ENCODE measurements around the gene UBE2C. TPM values are rescaled to one million over a fixed set of nuclear protein-coding genes. Genes with fewer than 3 reads are reported as not detected.
A peak's percentile ranks its signal among the peaks of the same experiment; 100 is the strongest.

UBE2C gene
- total and polyA plus RNA-seq, 12 donors, result 0.79 to 43.3 (median 2.7) TPM

GRCh38 chr20:45851501-45851900 lies 39.1 kb downstream of the UBE2C start:
- Histone ChIP-seq H3K4me3 (no peak overlapping the region), H3K27ac (peak overlapping the region in 4 of 5 donors; percentile 3 to 70 (median 65)), H3K9me3 (replicated peaks in 1 of 3) (no peaks in the 10 kb centered on the region), H3K36me3 (replicated peaks in 1 of 2) (peaks cover 0 to 27% of the 10 kb centered on the region in 2 donors), H3K4me1 (replicated peaks in 1 of 2) (peaks cover 30 to 55% of the 10 kb centered on the region in 2 donors), H3K27me3 (no peaks in the 10 kb centered on the region)
- no peak for DNase-seq
- TF ChIP-seq, protein P1, sequence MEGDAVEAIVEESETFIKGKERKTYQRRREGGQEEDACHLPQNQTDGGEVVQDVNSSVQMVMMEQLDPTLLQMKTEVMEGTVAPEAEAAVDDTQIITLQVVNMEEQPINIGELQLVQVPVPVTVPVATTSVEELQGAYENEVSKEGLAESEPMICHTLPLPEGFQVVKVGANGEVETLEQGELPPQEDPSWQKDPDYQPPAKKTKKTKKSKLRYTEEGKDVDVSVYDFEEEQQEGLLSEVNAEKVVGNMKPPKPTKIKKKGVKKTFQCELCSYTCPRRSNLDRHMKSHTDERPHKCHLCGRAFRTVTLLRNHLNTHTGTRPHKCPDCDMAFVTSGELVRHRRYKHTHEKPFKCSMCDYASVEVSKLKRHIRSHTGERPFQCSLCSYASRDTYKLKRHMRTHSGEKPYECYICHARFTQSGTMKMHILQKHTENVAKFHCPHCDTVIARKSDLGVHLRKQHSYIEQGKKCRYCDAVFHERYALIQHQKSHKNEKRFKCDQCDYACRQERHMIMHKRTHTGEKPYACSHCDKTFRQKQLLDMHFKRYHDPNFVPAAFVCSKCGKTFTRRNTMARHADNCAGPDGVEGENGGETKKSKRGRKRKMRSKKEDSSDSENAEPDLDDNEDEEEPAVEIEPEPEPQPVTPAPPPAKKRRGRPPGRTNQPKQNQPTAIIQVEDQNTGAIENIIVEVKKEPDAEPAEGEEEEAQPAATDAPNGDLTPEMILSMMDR (IDR thresholded peaks at IDR 0.05), result no peak
- no peak for TF ChIP-seq POLR2A (IDR thresholded peaks at IDR 0.05)
- intact Hi-C loops (cut with DNase I), result no loop called here

GRCh38 chr20:45852326-45852725 lies 39.9 kb downstream of the UBE2C start:
- TF ChIP-seq, protein P1 (IDR thresholded peaks at IDR 0.05), result no peak
- no peak for TF ChIP-seq POLR2A (IDR thresholded peaks at IDR 0.05)
- H3K27ac ChIP-seq, result peak overlapping the region in 1 of 5 donors; percentile 70
- peaks cover 33 to 56% of the 10 kb centered on the region in 2 donors for H3K4me1 ChIP-seq (replicated peaks in 1 of 2)
- no peaks in the 10 kb centered on the region for H3K27me3 ChIP-seq
- intact Hi-C loops (cut with DNase I), result no loop called here
- no peak for DNase-seq
- H3K4me3 ChIP-seq, result no peak overlapping the region
- H3K9me3 ChIP-seq (replicated peaks in 1 of 3), result no peaks in the 10 kb centered on the region
- 90 to 95% (median 93%) methylated on average over 5 to 6 of the region's 6 CpGs for WGBS, 4 donors
- peaks cover 0 to 19% of the 10 kb centered on the region in 2 donors for H3K36me3 ChIP-seq (replicated peaks in 1 of 2)

DNA sequence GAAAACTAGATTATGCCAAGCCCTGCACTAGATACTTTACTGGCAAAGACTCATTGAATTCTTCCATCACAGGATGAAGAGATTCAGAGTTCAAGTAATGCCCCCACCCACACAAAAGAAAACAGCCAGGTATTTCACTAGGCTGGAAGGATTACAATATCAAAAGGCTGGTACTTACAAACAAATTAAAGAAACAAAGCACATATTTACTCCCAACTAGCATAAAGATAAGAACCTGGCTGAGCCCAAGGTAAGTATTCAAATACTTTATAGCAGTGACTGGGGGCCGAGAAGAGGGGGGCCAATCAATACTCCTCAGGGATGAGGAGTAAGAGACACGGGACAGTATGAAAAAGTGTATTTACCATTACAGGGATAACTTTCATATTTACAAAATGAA lies 41.0 kb downstream of the UBE2C start:
- intact Hi-C loops (cut with DNase I), result no loop called here
- no peak for DNase-seq
- no peaks in the 10 kb centered on the region for H3K9me3 ChIP-seq (replicated peaks in 1 of 3)
- H3K4me1 ChIP-seq (replicated peaks in 1 of 2), result peaks cover 33 to 64% of the 10 kb centered on the region in 2 donors
- H3K27ac ChIP-seq, result no peak overlapping the region
- no peaks in the 10 kb centered on the region for H3K27me3 ChIP-seq
- TF ChIP-seq POLR2A (IDR thresholded peaks at IDR 0.05), result no peak
- TF ChIP-seq, protein P1 (IDR thresholded peaks at IDR 0.05), result no peak
- H3K36me3 ChIP-seq (replicated peaks in 1 of 2), result peaks cover 0 to 10% of the 10 kb centered on the region in 2 donors
- H3K4me3 ChIP-seq, result no peak overlapping the region
- WGBS, 4 donors, result 74 to 87% (median 83%) methylated on average over 2 of the region's 2 CpGs

DNA sequence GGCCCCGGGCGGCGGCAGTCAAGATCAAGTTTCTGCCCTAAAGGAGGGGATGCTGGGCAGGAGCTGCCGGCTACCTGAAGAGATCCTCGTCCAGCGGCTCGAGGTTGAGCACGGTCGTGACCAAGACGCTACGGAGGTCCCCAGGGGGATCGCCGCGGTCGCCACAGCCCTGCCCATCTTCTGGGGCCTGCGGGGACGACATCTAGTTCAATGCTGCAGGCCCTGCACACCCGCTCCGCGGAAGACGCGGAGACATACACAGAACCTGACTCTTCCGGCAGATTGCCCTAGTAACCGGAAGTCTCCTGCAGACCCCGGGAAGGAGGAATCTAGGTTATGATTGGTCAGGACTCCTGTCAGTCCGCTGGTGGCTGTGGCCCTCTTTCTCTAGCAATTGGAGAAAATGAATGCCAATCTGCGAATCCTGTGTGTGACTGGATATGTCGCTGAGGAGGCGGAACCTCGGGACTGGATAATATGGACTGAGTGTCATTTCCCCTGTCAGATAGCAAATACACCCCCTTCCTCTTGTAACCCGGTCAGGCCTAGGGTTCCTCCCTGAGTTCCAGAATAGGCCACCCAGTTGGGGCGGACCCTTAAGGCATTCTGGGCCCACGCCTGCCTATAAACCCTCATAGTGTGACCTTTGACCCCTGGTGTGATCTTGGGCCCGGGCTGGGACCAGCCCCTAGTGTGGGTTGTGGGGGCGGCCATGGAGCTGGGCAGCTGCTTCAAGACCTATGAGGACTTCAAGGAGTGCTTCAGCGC lies 44.9 kb downstream of the UBE2C start, which contains the start of the genes ACOT8 and ZSWIM3:
TSS of gene ACOT8 (minus strand) at position 279 of the 768 bp plus-strand sequence. CDS start at position 202, 77 bp downstream.
TSS of gene ZSWIM3 (plus strand) at position 501 of the 768 bp plus-strand sequence. CDS start at position 713, 212 bp downstream.
- TF ChIP-seq, protein P1 (IDR thresholded peaks at IDR 0.05), result no peak
- peak; percentile 28 to 78 for TF ChIP-seq POLR2A (IDR thresholded peaks at IDR 0.05)
- Histone ChIP-seq H3K4me3 (peak within 1 kb of the TSS; percentile 61 to 99 (median 78)), H3K27me3 (no peaks in the 10 kb centered on the region), H3K27ac (peak within 1 kb of the TSS; percentile 53 to 91 (median 76)), H3K9me3 (replicated peaks in 1 of 3) (no peaks in the 10 kb centered on the region), H3K36me3 (replicated peaks in 1 of 2) (peaks cover 0 to 6% of the 10 kb centered on the region in 2 donors), H3K4me1 (replicated peaks in 1 of 2) (peaks cover 20 to 49% of the 10 kb centered on the region in 2 donors)
- intact Hi-C loops (cut with DNase I), result no loop called here
- 0 to 2% (median 1%) methylated on average over 26 to 36 of the region's 36 CpGs for WGBS, 4 donors
- DNase-seq, result peak; percentile 96 to 100 (median 99)
